ENCODE results near the gene SREBF2. TPM values are rescaled to one million over a fixed set of nuclear protein-coding genes. Genes with fewer than 3 reads are reported as not detected.

The SREBF2 gene
- total and polyA plus RNA-seq, 2 experiments from 2014 or later = 238 to 273 TPM

GRCh38 chr22:41893591-41894375 is 60.9 kb downstream of the SREBF2 start:
- no peak for TF ChIP-seq CTCF (IDR thresholded peaks at IDR 0.05; ENCODE audit: low read depth, low read length)
- no peak for DNase-seq (ENCODE audit: low read depth in 1 of 2, low spot score in 1 of 2)
- H3K4me1 ChIP-seq (ENCODE audit: low read depth) = no peaks in the 10 kb centered on the region
- H3K36me3 ChIP-seq = peaks cover 76% of the 10 kb centered on the region
- no peaks in the 10 kb centered on the region for H3K9me3 ChIP-seq (ENCODE audit: low read depth)
- no peaks in the 10 kb centered on the region for H3K27me3 ChIP-seq
- H3K27ac ChIP-seq = peak overlapping the region; percentile 32
- no peak overlapping the region for H3K4me3 ChIP-seq

DNA sequence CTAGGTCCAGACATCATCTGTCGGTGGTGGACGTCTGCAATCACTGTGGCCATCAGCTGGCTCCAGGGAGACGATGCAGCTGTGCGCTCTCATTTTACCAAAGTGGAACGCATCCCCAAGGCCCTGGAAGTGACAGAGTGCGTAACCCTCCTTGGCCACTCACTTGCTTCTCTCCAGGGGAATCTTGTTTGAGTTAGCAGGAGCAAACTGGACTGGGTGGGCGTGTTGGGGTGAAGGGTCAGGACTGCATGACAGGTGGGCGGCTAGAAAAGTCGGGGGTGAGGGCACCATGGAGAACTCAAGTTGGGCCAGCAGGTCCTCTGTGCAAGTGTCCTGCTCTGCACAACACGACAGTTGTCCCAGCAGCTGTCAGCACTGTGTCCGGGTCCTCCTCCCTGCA is 65.7 kb downstream of the SREBF2 start:
- no peak overlapping the region for H3K4me3 ChIP-seq
- H3K27me3 ChIP-seq = no peaks in the 10 kb centered on the region
- H3K4me1 ChIP-seq (ENCODE audit: low read depth) = no peaks in the 10 kb centered on the region
- no peaks in the 10 kb centered on the region for H3K9me3 ChIP-seq (ENCODE audit: low read depth)
- H3K36me3 ChIP-seq = peaks cover 71% of the 10 kb centered on the region
- TF ChIP-seq CTCF (IDR thresholded peaks at IDR 0.05; ENCODE audit: low read depth, low read length) = no peak
- DNase-seq (ENCODE audit: low read depth in 1 of 2, low spot score in 1 of 2) = no peak
- no peak overlapping the region for H3K27ac ChIP-seq

- H3K36me3 ChIP-seq = peaks cover 72% of the 10 kb centered on the region
- no peak overlapping the region for H3K4me3 ChIP-seq
- no peak for DNase-seq (ENCODE audit: low read depth in 1 of 2, low spot score in 1 of 2)
- no peaks in the 10 kb centered on the region for H3K9me3 ChIP-seq (ENCODE audit: low read depth)
- TF ChIP-seq CTCF (IDR thresholded peaks at IDR 0.05; ENCODE audit: low read depth, low read length) = no peak
- no peaks in the 10 kb centered on the region for H3K4me1 ChIP-seq (ENCODE audit: low read depth)
- H3K27ac ChIP-seq = no peak overlapping the region
- no peaks in the 10 kb centered on the region for H3K27me3 ChIP-seq
Measured at GRCh38 chr22:41899110-41899509, 66.2 kb downstream of the SREBF2 start.

DNA sequence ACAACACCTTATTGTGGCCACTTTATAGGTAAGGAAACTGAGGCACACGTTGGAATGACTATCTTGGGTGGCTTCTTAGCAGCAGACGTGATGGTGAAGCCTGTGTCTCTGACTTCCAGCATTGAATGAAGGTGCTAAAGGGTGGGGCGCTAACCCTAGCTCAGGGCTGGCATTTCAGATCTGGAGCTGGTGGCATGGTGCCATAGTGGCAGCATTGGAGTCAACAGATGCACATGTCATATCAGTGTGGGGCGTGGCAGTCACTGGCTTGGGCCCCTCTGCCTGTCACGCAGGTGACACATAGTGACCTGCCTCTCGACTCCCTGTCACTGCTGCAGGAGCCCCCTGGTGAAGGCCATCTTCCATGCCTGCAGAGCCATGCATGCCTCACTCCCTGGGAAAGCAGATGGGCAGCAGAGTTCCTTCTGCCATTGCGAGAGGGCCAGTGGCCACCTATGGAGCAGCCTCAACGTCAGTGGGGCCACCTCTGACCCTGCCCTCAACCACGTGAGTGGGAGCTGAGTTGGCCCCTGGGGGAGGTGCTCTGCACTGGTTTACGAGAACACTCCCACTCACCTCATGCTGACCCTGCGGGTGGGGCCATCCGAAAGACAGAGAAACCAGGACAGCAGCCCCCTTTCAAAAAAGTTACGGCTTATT is 67.2 kb downstream of the SREBF2 start:
- Histone ChIP-seq H3K36me3 (peaks cover 75% of the 10 kb centered on the region), H3K27me3 (no peaks in the 10 kb centered on the region), H3K9me3 (ENCODE audit: low read depth) (no peaks in the 10 kb centered on the region), H3K27ac (no peak overlapping the region), H3K4me3 (no peak overlapping the region), H3K4me1 (ENCODE audit: low read depth) (no peaks in the 10 kb centered on the region)
- no peak for TF ChIP-seq CTCF (IDR thresholded peaks at IDR 0.05; ENCODE audit: low read depth, low read length)
- DNase-seq (ENCODE audit: low read depth in 1 of 2, low spot score in 1 of 2) = no peak

GRCh38 chr22:41900652-41901312 is 67.9 kb downstream of the SREBF2 start:
- no peaks in the 10 kb centered on the region for H3K9me3 ChIP-seq (ENCODE audit: low read depth)
- H3K27me3 ChIP-seq = no peaks in the 10 kb centered on the region
- TF ChIP-seq CTCF (IDR thresholded peaks at IDR 0.05; ENCODE audit: low read depth, low read length) = no peak
- H3K4me3 ChIP-seq = no peak overlapping the region
- H3K4me1 ChIP-seq (ENCODE audit: low read depth) = no peaks in the 10 kb centered on the region
- no peak for DNase-seq (ENCODE audit: low read depth in 1 of 2, low spot score in 1 of 2)
- no peak overlapping the region for H3K27ac ChIP-seq
- H3K36me3 ChIP-seq = peaks cover 82% of the 10 kb centered on the region

Measured in cardiac muscle cell (in vitro differentiated cells and primary cell).